ENCODE data around the gene HOXC10.

Gene HOXC10

DNA sequence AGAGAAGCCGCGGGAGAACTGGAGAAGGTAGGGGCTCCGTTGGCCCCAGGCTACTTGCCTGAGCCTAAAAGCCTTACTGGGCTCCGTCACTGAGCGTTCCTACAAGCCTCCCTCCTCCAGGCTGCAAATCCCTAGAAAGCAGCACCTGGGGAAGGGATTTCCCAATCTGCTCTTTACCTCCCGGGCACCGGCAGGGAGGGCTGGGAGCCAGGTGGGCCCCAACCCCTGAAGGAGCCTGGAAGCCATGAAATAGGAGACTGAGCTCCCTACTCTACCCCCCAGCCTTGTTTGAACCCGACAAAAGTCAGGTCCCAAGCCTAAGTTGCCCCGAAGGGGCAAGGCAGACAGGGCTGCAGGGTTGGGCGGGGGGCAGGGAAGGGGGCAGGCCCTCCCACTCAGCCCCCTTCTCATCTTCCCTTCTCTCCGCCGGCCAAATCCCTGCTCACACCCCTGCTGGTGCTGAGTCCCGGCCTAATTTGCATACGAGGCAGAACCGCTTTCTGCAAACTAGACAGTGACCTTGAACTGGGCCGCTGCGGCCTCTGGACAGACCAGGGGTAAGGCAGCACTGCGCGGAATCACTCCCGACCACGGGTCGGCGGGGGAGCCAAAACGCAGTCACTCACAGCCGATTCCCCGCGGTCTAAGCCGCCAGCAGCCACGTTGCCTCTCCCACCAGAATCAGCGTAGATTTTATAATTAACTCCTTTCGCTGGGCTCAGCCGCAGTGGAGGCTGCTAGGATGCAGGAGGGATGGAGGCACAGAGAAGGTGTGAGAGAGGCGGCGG is 34.0 kb upstream of the HOXC10 start:
- DNase-seq = no peak

DNA sequence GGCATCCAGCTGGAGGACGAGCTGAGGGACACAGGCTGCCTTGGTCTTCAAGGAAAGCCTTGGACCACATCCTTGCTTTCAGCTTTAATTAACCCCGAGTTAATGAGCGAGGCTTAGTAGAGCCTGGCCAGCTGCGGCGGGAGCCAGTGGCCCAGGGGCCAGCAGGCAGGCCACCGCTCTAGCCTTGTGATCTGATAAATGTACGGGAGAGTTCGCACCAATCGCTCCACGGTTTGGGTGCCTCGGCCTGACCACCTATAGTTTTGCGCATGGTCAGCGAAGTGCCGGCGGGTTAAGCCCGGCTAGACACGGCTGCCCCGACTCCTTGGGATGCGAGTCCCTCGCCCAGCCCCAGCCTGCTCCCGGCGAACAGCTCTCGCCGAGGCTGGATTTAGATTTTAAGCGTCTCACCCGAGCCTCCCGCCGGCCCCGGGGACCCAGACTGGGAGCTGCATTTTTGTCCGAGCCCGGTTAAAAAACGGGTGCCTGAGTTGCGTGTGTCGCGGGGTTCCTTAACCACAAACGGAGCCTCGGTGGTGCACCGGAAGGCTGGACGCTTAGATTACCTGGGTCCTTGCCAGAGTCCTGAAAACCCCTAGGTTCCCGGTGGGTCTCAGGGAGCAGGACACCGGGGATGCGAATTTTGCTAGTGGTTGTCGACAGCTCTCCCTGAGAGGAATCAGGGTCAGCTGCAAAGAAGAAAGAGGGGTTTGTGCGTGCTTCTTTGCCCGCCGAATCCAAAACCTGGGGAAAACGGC is 33.2 kb upstream of the HOXC10 start:
- DNase-seq = no peak

DNA sequence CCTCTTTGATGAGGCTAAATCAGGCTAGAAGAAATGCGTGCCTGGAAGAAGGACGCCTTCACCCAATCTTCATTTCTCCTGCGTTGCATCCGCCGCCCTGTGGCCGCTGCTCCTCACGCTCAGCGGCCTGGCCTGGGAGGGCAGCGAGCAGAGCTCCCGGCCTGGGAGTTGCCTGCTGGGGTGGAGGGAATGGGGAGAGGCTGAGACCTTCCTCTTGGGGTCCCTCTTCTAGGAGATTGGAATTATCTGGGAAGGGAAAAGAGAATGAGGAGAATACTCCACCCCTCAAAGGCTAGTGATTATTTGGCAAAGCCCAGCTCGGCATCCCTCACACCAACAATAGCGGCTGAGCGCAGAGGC is 32.6 kb upstream of the HOXC10 start:
- no peak for DNase-seq

DNA sequence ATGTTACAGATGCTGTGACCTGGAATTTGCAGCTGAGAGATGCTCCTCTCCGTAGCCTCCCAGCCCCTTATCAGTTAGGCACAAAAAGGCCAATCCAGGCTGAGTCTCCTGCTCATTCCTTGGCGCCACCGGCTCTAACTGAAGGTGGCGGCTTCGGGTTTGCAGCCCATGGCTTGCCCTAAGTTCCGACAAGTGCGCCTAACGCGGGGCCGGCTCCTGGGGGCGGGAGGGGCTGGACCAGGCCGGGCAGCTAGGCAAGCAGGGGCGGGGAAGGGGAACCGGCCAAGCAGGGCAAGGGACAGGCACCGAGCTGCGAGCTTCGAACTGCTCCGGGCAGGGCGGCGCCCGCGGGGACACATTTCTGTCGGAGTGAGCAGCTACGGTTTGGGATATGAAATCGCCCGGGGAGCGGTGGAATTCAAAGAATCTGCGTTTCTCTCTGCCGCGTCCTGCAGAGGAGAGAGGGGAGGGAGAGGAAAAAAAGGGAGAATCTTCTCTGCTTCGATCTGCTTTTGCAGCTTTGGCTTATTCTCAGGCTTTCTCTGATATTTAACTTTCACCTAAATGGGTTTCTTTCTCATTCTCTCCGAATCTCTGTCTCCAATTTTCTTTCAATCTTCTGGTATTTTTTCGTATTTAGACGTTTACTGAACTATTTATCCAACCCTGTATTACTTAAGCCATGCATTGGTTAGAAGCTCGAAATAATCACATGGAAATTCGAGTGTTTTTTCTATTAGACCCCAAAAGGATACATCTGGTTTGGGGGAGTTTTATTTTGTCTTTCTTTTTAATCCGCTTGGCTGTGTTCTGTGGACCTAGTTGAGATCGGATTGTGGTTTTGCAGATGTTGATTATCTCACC is 31.8 kb upstream of the HOXC10 start:
- DNase-seq = no peak

DNA sequence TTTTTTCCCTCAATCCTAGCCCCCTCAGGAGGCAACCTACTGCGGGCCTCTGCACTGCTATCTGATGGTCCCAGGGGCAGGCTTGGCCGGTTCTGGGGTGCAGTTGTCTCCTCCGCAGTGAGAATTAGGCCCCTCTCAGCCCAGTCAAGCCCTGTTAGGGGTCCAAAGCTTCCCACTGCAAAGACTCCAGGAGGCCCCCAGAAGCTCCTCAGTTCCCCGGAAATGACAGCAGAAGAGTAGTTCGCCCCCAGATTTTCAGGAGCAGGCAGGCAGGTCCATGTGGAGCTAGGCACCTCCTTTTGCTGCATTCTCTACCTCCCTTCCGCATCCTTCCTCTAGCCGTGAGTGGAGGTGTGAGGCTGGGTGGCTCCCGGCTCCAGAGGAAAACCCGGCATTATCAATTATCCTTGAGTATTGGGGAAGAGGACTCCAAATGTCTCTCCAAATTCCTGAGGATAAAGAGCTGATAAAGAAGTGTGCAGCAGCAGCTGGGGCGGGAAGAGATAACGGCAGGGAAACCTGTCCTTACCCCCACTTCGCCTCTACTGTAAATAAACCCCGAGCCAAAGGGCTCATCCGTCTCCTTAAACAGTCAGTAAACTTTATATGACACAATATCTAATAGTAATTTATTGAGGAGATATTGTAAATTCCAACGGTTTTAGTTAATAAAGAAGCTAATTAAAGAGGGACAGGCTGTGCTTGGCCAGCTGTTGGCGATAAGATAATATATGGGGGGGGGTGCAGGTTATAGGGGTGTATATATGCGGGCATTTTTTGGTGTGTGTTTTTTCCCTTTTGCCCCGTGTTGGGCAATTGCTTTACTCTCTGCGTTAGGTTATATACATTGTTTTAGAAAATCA is 30.9 kb upstream of the HOXC10 start:
- no peak for DNase-seq

DNA sequence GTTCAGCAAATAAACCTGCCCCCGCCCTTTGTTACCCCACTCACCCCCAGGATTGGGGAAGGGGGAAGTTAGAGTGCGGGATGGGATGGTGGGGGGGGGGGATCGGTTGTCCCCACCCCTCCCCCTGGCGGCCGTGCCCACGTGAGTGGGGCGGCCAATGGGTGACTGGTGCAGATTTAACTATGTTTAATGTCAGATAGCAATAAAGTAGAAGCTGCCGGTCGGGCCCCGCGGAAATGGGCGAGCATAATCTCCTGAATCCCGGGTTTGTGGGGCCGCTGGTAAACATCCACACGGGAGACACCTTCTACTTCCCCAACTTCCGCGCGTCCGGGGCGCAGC is 30.3 kb upstream of the HOXC10 start, which contains the start of gene HOXC12:
Gene HOXC12 (plus strand): TSS at position 210 of the 342 bp plus-strand sequence. CDS start 27 bp downstream, at position 237.
- no peak for DNase-seq

DNA sequence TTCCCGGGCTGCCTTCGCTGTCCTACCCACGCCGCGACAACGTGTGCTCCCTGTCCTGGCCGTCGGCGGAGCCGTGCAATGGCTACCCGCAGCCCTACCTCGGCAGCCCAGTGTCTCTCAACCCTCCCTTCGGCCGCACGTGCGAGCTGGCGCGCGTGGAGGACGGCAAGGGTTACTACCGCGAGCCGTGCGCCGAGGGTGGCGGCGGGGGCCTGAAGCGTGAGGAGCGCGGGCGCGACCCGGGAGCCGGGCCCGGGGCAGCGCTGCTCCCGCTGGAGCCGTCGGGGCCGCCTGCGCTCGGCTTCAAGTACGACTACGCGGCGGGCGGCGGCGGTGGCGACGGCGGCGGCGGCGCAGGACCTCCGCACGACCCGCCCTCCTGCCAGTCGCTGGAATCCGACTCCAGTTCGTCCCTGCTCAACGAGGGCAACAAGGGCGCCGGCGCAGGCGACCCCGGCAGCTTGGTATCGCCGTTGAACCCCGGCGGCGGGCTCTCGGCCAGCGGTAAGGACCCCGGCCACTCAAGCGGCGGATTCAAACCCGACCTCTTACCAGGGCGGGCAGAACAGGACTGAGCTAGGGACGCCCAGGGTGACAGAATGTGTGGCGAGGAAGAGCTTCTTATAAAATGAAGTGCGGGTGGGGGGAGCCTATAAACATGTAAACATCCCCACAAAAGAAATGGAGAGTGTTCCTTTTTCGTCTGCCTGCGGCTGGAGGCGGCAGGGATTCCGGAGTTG is 29.7 kb upstream of the HOXC10 start:
- no peak for DNase-seq

DNA sequence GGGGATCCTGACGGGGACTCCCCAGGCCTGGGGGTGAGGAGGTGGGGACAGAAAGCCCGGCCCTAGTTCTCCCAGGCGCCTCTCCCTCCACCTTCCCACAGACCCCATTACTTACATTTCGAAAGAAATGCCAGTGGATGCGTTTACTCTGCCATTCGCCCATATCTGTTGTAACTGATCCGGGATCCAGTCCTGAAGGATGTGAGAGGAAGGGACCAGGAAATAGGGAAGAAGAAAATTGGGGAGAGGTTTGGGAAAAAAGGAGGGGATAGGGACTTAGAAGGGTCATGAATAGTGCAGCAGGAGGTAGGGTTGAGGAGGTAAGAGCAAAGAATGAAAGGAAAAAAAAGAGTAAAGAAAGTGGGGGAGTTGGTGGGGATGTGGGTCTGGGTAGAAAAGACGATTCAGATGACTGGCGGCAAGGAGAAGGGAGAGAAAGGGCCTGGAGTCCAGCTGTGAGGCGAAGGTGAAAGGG is 29.1 kb upstream of the HOXC10 start:
- DNase-seq = no peak

DNA sequence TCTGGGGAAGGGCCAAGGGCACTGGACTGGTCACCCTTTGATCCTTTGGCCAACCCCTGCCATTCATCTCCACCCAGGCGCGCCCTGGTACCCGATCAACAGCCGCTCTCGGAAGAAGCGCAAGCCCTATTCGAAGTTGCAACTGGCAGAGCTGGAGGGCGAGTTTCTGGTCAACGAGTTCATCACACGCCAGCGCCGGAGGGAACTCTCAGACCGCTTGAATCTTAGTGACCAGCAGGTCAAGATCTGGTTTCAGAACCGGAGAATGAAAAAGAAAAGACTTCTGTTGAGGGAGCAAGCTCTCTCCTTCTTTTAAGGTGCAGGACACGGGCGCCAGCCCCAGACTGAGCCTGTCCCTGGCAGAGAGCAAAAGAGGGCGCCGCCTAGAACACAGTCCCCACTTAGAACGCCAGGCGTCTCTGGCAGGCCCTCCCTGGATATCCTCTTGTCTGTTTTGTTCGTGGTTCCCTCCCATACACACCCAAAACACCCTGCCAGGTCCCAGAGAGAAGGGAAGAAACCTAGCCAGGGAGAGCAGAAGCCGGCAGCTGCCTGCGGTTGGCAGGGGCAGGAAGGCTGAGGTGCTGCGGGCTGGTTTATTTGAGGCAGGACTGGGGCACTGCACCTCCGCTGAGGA is 28.6 kb upstream of the HOXC10 start:
- no peak for DNase-seq

DNA sequence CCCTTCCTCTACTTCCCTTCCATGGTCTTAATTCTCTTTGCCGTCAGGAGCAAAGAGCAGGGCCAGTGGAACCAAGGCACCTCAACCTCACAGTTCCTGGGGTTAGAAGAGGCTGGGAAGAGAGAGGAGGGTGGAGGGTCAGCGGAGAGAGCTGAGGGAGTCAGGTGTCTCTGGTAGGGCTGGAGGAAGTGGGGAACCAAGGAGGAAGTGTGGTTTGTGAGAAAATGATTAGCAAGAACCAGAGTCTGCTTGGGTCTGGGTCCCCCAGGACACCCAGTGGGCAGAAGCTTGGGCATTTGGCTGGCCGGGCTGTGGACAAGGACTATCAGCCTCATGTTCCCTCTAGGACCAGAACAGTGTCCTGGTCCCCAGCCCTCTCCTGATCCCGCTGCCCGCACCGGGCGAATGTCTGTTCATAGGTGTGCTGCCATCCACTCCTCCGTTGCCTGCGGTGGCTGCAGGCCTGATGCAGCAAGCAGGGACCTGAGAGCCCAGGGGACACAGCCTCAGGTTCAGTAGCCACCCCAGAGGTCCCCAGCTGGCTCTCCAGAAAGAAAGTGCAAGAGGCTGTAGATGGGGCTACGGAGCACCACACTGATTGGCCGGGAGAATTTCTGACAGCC is 27.9 kb upstream of the HOXC10 start:
- no peak for DNase-seq

DNA sequence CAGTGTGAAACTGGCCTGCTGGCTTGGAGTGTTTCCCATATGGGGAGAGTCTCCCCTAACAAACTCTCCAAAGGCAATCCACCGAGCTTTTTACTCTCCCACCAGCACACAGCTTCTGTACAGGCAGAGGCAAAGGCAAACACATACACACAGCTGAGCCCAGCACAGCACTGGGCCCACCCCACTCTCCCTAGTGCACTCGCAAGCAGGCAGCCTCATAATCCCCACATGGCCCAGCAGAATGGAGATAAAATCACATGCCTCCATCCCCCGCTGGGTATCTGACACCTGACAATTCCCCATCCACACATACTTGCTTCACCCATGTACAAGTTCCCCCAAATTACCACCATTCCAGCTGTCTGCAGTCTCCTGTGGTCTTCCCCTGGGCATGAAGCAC is 26.8 kb upstream of the HOXC10 start:
- DNase-seq = no peak

DNA sequence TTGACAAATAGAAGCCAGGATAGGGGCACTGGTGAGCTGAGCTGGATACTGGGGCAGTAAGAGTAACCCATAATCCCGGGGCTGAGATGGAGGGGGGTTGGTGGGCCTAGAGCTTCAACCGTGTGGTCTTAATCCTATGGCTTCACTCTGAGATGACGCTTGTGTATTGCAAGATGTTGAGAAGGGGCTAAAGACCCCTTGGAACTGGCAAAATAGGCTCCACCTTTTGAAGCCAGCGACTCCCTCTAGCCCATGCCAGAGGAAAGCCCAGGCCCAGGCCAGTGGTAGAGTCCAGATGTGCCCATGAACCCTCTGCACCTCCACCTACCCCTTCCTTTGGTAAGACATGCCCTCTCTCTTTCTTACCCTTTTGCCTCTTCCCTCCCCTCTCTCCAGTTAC is 25.6 kb upstream of the HOXC10 start:
- no peak for DNase-seq

DNA sequence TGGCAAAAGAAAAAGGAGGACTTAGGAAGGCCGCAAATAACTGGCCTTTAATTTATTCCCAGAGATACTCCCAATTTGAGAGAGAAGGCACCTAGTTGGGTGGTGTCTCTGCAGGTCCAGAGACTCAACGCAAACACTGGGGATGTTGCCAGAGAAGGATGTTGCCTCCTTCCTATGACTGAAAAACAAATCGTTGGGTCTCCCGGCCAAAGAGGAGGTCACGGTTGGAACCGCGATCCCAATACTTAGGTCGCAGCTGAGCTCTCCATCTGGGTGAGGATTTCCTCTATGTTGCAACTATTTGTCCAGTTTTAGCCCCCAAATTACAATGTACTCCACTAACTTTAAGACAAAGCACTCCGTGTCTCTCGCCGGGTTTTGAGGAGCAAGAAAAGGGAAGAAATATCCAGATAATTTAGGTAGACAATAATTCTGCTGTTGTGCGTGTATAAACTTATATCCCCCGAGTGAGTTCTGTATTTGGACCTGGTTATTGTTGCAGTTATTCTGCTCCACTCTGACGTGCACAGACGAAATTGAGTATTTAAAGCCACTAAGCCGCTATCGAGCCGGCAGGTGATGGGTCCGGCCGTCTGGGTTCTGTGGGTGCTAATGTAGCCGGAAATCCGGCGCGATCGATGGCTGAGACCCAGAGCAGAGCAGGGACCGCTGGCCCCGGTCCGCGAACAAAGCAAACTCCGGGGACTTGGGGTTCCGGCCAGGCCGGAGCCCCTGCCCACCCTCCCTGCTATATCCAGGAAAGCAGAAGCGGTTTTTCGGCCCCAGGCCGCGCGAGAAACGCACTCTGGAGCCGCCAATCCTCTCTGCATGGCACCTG is 24.5 kb upstream of the HOXC10 start:
- no peak for DNase-seq

DNA sequence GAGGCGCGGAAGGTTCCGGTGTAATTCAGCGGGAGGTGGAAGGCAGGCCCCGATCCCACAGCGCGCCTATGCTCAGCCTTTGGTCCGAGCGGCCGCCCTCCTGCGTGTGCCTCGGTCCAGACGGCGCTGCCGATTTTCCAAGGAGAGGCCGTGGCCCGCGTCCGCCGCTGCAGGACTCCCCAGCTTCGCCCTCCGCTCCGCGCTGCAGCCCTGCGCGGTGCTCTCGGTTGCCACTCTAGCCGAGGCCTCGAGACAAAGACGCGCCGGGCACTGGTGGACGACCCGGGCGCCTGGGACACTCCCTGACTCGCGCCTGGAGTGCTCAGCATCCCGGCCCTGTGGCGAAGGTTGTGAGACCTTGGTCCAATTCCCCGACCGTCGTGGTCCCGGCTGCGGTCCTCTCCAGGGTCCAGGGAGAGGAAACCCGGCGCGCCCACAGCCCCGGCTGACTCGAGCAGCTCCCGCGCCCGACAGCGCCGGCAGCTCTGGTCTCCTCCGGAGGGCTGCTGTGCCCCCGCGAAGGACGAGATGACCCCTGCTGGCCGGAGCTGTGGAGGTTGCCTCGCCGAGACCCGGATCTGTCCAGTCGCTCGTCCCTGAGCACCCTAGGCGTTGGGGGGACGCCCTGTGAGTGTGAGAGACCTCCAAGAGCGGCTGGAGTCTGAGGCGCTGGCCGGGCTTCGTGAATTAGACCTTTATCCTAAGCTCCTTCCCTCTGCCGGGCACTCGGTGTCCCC is 23.8 kb upstream of the HOXC10 start:
- DNase-seq = no peak

DNA sequence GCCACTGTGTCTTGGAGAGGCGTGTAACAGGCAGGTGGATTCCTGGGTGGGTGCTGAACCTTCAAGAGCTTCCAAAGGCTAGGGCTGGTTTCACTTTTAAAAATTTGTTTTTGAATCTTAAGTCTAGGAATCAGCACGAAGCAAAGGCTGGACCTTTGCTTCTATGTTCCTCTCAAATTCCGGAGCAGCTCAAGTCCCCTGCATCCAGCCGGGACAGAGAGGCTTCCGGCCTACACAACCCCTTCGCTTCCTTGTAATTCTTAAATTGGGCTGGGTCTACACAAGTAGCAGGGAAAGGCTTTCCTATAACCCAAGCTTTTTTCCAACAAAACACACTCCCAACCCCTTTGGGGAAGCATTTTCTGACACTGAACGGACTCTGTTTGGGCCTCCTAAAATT is 21.9 kb upstream of the HOXC10 start:
- DNase-seq = no peak

DNA sequence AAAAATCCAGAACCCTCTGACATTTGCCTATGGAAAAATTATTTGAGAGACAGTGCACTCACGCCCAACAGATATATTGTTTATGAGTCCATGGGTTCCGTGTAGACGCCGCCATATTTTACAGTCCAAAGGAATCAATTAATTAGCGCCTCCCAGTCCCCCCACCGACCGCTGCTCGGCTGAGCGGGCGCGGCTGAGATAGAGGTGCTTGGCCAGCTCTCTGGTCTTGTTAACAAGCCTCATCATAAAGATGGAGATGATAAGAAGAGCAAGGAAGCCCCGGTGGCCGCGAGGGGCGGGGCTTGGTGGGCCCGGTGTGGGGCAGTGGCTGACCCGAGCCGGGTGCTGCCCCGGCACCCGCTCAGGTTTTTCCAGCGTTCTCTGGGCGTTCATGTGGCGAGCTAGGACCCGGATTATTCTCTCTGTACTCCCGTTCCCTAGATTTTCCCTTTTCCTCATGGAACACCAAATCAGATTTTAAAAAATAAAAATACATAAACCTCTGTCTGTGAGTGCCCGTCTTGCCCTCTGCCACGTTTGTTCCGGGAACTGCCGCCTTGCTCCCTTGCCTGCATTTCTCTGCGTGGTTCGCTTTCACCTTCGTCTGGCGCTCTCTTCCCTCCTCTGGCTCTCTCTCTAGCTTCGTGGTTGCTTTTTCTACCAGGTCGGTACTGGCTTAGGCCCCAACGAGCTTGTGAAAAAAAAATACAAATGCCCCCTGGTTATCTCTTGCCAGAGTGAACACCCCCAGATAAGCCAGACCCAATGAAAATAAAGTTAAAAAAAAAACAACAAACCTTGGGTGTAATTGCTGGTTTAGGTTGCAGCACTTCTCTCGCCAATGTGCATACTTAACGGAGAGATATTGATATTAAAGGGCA is 21.3 kb upstream of the HOXC10 start:
- no peak for DNase-seq

DNA sequence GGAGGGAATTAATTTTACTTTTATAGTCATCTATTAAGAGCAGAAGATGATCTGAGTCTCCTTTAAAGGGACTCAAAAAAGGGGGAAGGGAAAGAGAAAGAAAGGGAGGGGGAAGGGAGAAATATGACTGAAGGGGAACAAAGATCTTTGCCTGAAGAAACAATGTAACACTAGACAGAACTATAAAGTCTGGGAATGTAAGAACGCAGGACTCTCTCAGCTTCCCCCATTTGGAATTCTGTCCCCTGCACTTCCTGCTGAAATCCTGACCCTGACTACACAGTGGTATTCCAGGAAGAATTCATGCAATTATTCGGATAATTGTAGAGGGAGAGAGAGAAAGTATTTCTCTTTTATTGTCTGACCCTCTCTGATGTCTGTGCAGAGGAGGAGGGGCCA is 20.6 kb upstream of the HOXC10 start:
- no peak for DNase-seq
